Measurements from ENCODE around the gene GPR87. TPM values are rescaled to one million over a fixed set of nuclear protein-coding genes. Genes with fewer than 3 reads are reported as not detected.

GPR87 gene
- total RNA-seq, 5 donors from 2014 or later (not counting 1 experiment from before 2014, with no cell fraction given) = not detected

DNA sequence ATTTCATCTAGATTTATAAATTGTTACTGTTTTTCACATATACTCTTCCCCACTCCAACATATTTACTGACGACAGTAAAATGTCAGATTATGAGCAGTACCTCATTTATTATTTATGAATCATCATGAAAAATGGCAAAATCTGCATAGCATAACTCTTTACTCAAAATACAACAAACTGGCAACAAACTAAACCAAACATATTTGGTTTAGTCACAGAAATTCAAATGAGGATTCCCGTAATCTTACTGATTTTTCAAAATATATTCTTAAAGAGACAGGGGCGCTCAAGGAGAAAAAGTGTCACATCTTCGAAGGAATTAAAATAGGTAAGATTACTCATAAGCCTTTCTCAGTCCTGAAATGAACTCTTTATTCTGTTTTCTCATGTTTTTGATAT, 3.0 kb upstream of the GPR87 start:
- H3K36me3 Mint-ChIP-seq = no peaks in the 10 kb centered on the region

DNA sequence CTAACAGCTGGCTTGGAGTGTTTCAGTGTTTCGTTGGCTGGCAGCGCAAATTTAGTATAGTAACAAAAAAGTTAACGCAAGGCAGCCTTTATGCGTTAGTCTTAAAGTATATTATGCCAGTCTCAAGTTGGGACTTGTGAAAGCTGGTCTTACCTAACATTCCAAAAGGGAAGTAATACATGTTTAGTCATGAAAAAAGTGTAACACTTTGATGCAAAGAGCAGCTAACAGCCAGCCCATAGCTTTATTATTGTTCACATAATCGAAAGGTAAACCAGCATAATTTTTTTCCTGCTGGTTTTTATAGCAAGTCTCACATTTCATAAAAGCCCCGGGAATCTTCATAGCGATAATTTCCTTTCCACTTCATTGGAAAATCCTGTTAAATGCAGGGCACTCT, 2.4 kb upstream of the GPR87 start:
- no peak overlapping the region for H3K27ac ChIP-seq (ENCODE audit: low read length)
- CTCF ChIA-PET = no interaction called here
- H3K9me3 Mint-ChIP-seq = no peaks in the 10 kb centered on the region
- no peaks in the 10 kb centered on the region for H3K36me3 ChIP-seq (ENCODE audit: control insufficient read depth in 2 of 2, extremely low read depth in 1 of 2, insufficient read depth in 1 of 2, low read length in 1 of 2)
- no peak overlapping the region for H3K27ac Mint-ChIP-seq
- peaks cover 0 to 5% (median 4%) of the 10 kb centered on the region in 3 donors for H3K4me1 Mint-ChIP-seq
- 100% methylated on average over 1 of the region's 7 CpGs for WGBS (ENCODE audit: insufficient coverage)
- no peaks in the 10 kb centered on the region for H3K36me3 Mint-ChIP-seq
- no peaks in the 10 kb centered on the region for H3K9me3 ChIP-seq
- H3K27me3 Mint-ChIP-seq = no peaks in the 10 kb centered on the region
- H3K4me3 Mint-ChIP-seq = no peak overlapping the region
- no peaks in the 10 kb centered on the region for H3K4me1 ChIP-seq (ENCODE audit: control insufficient read depth in 1 of 2, extremely low read depth in 1 of 2, insufficient read depth in 2 of 2, low read length in 2 of 2)
- POLR2A ChIA-PET = no interaction called here
- no peak overlapping the region for H3K4me3 ChIP-seq (ENCODE audit: control insufficient read depth in 1 of 2, extremely low read depth in 1 of 2, low read length in 1 of 2)
- no peaks in the 10 kb centered on the region for H3K27me3 ChIP-seq (replicated peaks in 1 of 2; ENCODE audit: control insufficient read depth in 2 of 2, extremely low read depth in 1 of 2, insufficient read depth in 2 of 2, low read length in 1 of 2)
- no peak for ATAC-seq (replicated peaks in 1 of 4)
- no peak for DNase-seq

More for the DNA sequence above, 3.0 kb upstream of the GPR87 start:
- H3K9me3 Mint-ChIP-seq = no peaks in the 10 kb centered on the region
- DNase-seq (no peak), ATAC-seq (replicated peaks in 1 of 4) (no peak)
- no peaks in the 10 kb centered on the region for H3K27me3 ChIP-seq (replicated peaks in 1 of 2; ENCODE audit: control insufficient read depth in 2 of 2, extremely low read depth in 1 of 2, insufficient read depth in 2 of 2, low read length in 1 of 2)
- H3K4me3 Mint-ChIP-seq = no peak overlapping the region
- no peak overlapping the region for H3K27ac ChIP-seq (ENCODE audit: low read length)
- CTCF ChIA-PET = interaction anchor here in 1 of 2 donors (0.5 kb wide), 1 partner anchor 18 kb away, joined by 4 read pairs; no protein-coding TSS in a partner anchor
- no peaks in the 10 kb centered on the region for H3K27me3 Mint-ChIP-seq
- no CpG with 5 or more reads among the region's 4 CpGs for WGBS (ENCODE audit: insufficient coverage)
- H3K4me1 Mint-ChIP-seq = peaks cover 0 to 5% (median 4%) of the 10 kb centered on the region in 3 donors
- no peaks in the 10 kb centered on the region for H3K36me3 ChIP-seq (ENCODE audit: control insufficient read depth in 2 of 2, extremely low read depth in 1 of 2, insufficient read depth in 1 of 2, low read length in 1 of 2)
- no peak overlapping the region for H3K27ac Mint-ChIP-seq
- no peak overlapping the region for H3K4me3 ChIP-seq (ENCODE audit: control insufficient read depth in 1 of 2, extremely low read depth in 1 of 2, low read length in 1 of 2)
- POLR2A ChIA-PET = no interaction called here
- no peaks in the 10 kb centered on the region for H3K9me3 ChIP-seq
- H3K4me1 ChIP-seq (ENCODE audit: control insufficient read depth in 1 of 2, extremely low read depth in 1 of 2, insufficient read depth in 2 of 2, low read length in 2 of 2) = no peaks in the 10 kb centered on the region

DNA sequence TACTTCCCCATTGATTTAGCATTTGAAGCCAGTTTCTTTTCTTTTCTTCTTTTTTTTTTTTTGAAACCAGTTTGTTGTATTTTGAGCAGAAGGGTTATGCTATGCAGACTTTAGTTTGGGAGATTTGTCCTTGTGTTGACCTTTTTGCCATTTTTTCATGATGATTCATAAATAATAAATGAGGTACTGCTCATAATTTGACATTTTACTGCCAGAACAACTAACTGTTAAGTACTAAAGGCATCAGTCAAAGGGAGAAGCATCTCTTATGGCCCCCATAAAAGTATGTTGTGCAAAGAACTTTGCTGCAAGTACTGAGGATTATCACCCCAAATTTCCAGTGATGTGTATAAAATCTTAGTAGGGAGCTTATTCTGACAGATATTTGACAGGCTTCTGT, 1.7 kb upstream of the GPR87 start:
- H3K4me3 ChIP-seq (ENCODE audit: control insufficient read depth in 1 of 2, extremely low read depth in 1 of 2, low read length in 1 of 2) = no peak overlapping the region
- H3K4me1 ChIP-seq (ENCODE audit: control insufficient read depth in 1 of 2, extremely low read depth in 1 of 2, insufficient read depth in 2 of 2, low read length in 2 of 2) = no peaks in the 10 kb centered on the region
- ChIA-PET CTCF (no interaction called here), POLR2A (interaction anchor here in 1 of 2 donors (0.5 kb wide), 1 partner anchor 37 kb away, joined by 3 read pairs; no protein-coding TSS in a partner anchor)
- ATAC-seq (replicated peaks in 1 of 4) = no peak
- Mint-ChIP-seq H3K4me3 (no peak overlapping the region), H3K27ac (no peak overlapping the region), H3K36me3 (no peaks in the 10 kb centered on the region), H3K27me3 (no peaks in the 10 kb centered on the region), H3K9me3 (no peaks in the 10 kb centered on the region), H3K4me1 (peaks cover 0 to 5% (median 4%) of the 10 kb centered on the region in 3 donors)
- DNase-seq = no peak
- no peaks in the 10 kb centered on the region for H3K36me3 ChIP-seq (ENCODE audit: control insufficient read depth in 2 of 2, extremely low read depth in 1 of 2, insufficient read depth in 1 of 2, low read length in 1 of 2)
- no peaks in the 10 kb centered on the region for H3K9me3 ChIP-seq
- no peaks in the 10 kb centered on the region for H3K27me3 ChIP-seq (replicated peaks in 1 of 2; ENCODE audit: control insufficient read depth in 2 of 2, extremely low read depth in 1 of 2, insufficient read depth in 2 of 2, low read length in 1 of 2)
- H3K27ac ChIP-seq (ENCODE audit: low read length) = no peak overlapping the region

DNA sequence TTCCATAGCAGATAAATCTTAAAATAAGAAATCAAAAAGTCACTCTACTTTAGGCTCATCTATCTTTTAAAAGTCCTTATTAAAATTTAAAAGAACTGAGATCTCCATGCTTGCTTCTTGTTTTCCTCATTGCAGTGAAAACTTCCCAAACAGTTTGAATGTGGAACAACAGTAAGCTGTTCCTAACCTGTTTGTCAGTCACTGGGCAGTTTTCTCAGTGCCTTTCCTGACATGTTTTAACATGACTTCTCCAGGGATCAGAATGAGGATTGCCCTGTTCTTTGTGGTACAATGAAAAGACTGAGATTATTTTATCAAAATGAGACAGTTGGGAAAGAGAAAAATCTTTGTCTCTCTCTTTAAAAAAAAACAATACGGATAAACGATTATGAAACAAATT, 774 bp downstream of the GPR87 start:
- ChIA-PET POLR2A (no interaction called here), CTCF (no interaction called here)
- Histone ChIP-seq H3K4me1 (ENCODE audit: control insufficient read depth in 1 of 2, extremely low read depth in 1 of 2, insufficient read depth in 2 of 2, low read length in 2 of 2) (no peaks in the 10 kb centered on the region), H3K27me3 (replicated peaks in 1 of 2; ENCODE audit: control insufficient read depth in 2 of 2, extremely low read depth in 1 of 2, insufficient read depth in 2 of 2, low read length in 1 of 2) (no peaks in the 10 kb centered on the region), H3K36me3 (ENCODE audit: control insufficient read depth in 2 of 2, extremely low read depth in 1 of 2, insufficient read depth in 1 of 2, low read length in 1 of 2) (no peaks in the 10 kb centered on the region), H3K27ac (ENCODE audit: low read length) (no peak overlapping the region), H3K4me3 (ENCODE audit: control insufficient read depth in 1 of 2, extremely low read depth in 1 of 2, low read length in 1 of 2) (no peak overlapping the region), H3K9me3 (no peaks in the 10 kb centered on the region)
- H3K4me1 Mint-ChIP-seq = peaks cover 0 to 5% (median 4%) of the 10 kb centered on the region in 3 donors
- ATAC-seq (replicated peaks in 1 of 4) (no peak), DNase-seq (no peak)
- H3K27ac Mint-ChIP-seq = no peak overlapping the region
- no peak overlapping the region for H3K4me3 Mint-ChIP-seq
- WGBS (ENCODE audit: insufficient coverage) = no CpG with 5 or more reads among the region's 2 CpGs
- H3K36me3 Mint-ChIP-seq = no peaks in the 10 kb centered on the region
- H3K27me3 Mint-ChIP-seq = no peaks in the 10 kb centered on the region
- H3K9me3 Mint-ChIP-seq = no peaks in the 10 kb centered on the region

DNA sequence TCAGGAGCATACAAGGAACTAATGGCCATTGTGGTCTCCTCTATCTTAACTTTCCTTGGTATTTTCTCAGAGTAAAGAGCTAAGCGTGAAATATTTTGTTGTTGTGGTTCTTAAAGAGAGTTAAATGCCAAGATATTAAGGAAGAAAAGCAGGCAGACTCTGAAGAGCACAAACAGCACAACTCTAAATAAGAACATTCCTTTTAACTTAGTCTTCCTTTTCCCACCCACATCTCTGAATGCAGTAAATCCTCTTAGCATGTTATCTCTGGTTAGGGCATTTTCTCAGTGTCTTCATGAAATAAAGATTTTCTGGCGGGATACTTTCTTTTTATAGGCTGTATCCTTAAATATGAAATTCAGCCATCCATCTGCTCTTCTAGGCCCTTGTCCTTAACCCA, 1.5 kb downstream of the GPR87 start:
- no peaks in the 10 kb centered on the region for H3K27me3 Mint-ChIP-seq
- ChIA-PET CTCF (no interaction called here), POLR2A (no interaction called here)
- Histone ChIP-seq H3K36me3 (ENCODE audit: control insufficient read depth in 2 of 2, extremely low read depth in 1 of 2, insufficient read depth in 1 of 2, low read length in 1 of 2) (no peaks in the 10 kb centered on the region), H3K4me3 (ENCODE audit: control insufficient read depth in 1 of 2, extremely low read depth in 1 of 2, low read length in 1 of 2) (no peak overlapping the region), H3K9me3 (no peaks in the 10 kb centered on the region), H3K4me1 (ENCODE audit: control insufficient read depth in 1 of 2, extremely low read depth in 1 of 2, insufficient read depth in 2 of 2, low read length in 2 of 2) (no peaks in the 10 kb centered on the region), H3K27me3 (replicated peaks in 1 of 2; ENCODE audit: control insufficient read depth in 2 of 2, extremely low read depth in 1 of 2, insufficient read depth in 2 of 2, low read length in 1 of 2) (no peaks in the 10 kb centered on the region), H3K27ac (ENCODE audit: low read length) (no peak overlapping the region)
- ATAC-seq (replicated peaks in 1 of 4) (no peak), DNase-seq (no peak)
- H3K4me1 Mint-ChIP-seq = peaks cover 0 to 5% (median 4%) of the 10 kb centered on the region in 3 donors
- no peak overlapping the region for H3K4me3 Mint-ChIP-seq
- no CpG with 5 or more reads among the region's 2 CpGs for WGBS (ENCODE audit: insufficient coverage)
- H3K9me3 Mint-ChIP-seq = no peaks in the 10 kb centered on the region
- H3K27ac Mint-ChIP-seq = no peak overlapping the region
- no peaks in the 10 kb centered on the region for H3K36me3 Mint-ChIP-seq

DNA sequence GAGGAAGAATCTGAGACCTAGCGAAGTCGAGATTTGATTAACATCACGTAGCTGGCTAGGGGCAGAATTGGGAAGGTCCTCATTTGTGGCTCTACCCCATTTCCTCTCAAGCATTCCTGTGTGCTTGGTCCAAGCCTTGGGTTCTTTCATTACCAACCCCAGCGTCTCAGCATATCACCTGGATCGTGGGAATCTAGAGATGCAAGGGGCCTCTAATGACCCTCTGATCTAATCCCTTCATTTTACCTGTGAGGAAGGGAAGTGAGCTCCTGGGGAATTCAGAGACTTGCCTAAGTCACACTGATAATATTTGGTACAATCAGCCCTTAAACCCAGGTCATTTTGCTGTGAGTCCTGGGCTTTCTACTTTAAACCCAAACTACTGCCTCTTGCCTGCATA, 2.0 kb downstream of the GPR87 start:
- Mint-ChIP-seq H3K4me3 (no peak overlapping the region), H3K9me3 (no peaks in the 10 kb centered on the region), H3K4me1 (peaks cover 0 to 5% (median 4%) of the 10 kb centered on the region in 3 donors), H3K27me3 (no peaks in the 10 kb centered on the region), H3K36me3 (no peaks in the 10 kb centered on the region), H3K27ac (no peak overlapping the region)
- WGBS (ENCODE audit: insufficient coverage) = no CpG with 5 or more reads among the region's 5 CpGs
- CTCF ChIA-PET = no interaction called here
- DNase-seq = no peak
- no peak for ATAC-seq (replicated peaks in 1 of 4)
- no peak overlapping the region for H3K4me3 ChIP-seq (ENCODE audit: control insufficient read depth in 1 of 2, extremely low read depth in 1 of 2, low read length in 1 of 2)
- H3K36me3 ChIP-seq (ENCODE audit: control insufficient read depth in 2 of 2, extremely low read depth in 1 of 2, insufficient read depth in 1 of 2, low read length in 1 of 2) = no peaks in the 10 kb centered on the region
- POLR2A ChIA-PET = no interaction called here
- H3K4me1 ChIP-seq (ENCODE audit: control insufficient read depth in 1 of 2, extremely low read depth in 1 of 2, insufficient read depth in 2 of 2, low read length in 2 of 2) = no peaks in the 10 kb centered on the region
- H3K27me3 ChIP-seq (replicated peaks in 1 of 2; ENCODE audit: control insufficient read depth in 2 of 2, extremely low read depth in 1 of 2, insufficient read depth in 2 of 2, low read length in 1 of 2) = no peaks in the 10 kb centered on the region
- no peaks in the 10 kb centered on the region for H3K9me3 ChIP-seq
- no peak overlapping the region for H3K27ac ChIP-seq (ENCODE audit: low read length)

DNA sequence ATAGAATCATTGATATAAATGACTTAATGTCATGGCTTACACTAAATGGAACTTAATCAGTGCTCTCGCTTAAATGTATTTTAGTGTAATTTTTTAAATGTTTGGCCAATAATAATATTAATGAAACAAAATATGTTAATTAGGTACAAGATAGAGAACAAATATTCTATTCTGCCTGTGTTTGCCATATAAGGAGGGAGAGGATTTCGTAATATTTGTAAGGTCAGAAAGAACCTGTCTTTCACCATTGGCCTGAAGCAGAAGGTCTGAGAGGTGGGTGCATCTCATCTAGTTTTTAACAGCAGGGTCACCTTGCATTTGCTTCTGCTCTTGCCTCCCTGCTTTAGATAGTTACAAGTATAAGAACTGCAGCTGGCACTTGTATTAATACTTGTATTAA, 2.5 kb downstream of the GPR87 start:
- H3K27ac ChIP-seq (ENCODE audit: low read length) = no peak overlapping the region
- H3K9me3 ChIP-seq = no peaks in the 10 kb centered on the region
- ChIA-PET POLR2A (no interaction called here), CTCF (no interaction called here)
- no peaks in the 10 kb centered on the region for H3K36me3 Mint-ChIP-seq
- no peak for DNase-seq
- no peaks in the 10 kb centered on the region for H3K9me3 Mint-ChIP-seq
- H3K4me1 Mint-ChIP-seq = peaks cover 0 to 5% (median 4%) of the 10 kb centered on the region in 3 donors
- no peak overlapping the region for H3K27ac Mint-ChIP-seq
- no peak overlapping the region for H3K4me3 ChIP-seq (ENCODE audit: control insufficient read depth in 1 of 2, extremely low read depth in 1 of 2, low read length in 1 of 2)
- no peaks in the 10 kb centered on the region for H3K36me3 ChIP-seq (ENCODE audit: control insufficient read depth in 2 of 2, extremely low read depth in 1 of 2, insufficient read depth in 1 of 2, low read length in 1 of 2)
- no peaks in the 10 kb centered on the region for H3K27me3 ChIP-seq (replicated peaks in 1 of 2; ENCODE audit: control insufficient read depth in 2 of 2, extremely low read depth in 1 of 2, insufficient read depth in 2 of 2, low read length in 1 of 2)
- no peaks in the 10 kb centered on the region for H3K4me1 ChIP-seq (ENCODE audit: control insufficient read depth in 1 of 2, extremely low read depth in 1 of 2, insufficient read depth in 2 of 2, low read length in 2 of 2)
- ATAC-seq (replicated peaks in 1 of 4) = no peak
- H3K27me3 Mint-ChIP-seq = no peaks in the 10 kb centered on the region
- no peak overlapping the region for H3K4me3 Mint-ChIP-seq
- WGBS (ENCODE audit: insufficient coverage) = no CpG with 5 or more reads among the region's 2 CpGs
